ENCODE results near the gene SLC27A1.
A peak's percentile ranks its signal among the peaks of the same experiment; 100 is the strongest.

SLC27A1 gene

DNA sequence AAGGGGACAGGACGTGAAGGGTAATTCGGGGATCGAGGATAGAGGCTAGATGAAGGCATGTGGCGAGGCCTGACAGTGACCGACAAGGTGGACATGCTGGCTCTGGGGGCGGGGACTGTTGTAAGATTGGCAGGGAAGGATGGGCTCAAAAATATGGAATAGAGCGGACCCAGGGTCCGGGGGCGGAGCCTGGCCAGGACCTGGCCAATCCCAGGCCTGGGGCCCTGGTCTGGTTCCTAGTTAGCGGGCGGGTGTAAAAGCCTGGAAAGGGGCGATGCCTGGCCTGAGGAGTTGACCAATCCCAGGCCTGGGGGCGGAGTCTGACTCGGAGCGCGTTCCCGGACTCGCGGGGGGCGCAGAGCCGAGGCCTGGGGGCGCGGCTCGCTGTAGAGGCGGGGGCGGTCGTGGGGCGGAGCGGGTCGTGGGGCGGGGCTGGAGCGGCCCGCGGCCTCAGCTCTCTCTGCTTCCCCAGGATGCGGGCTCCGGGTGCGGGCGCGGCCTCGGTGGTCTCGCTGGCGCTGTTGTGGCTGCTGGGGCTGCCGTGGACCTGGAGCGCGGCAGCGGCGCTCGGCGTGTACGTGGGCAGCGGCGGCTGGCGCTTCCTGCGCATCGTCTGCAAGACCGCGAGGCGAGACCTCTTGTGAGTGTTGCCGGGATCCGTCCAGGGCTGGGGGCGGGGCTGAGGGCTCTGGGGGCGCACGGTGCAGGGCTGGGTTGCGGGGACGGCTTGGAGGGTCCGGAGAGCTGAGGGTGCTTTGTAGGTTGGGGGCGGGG, at the start of gene SLC27A1:
Gene SLC27A1 (plus strand): TSS at position 457 of the 774 bp plus-strand sequence. CDS start 17 bp downstream, at position 474.
- Histone ChIP-seq H3K9ac (ENCODE audit: low read depth in 1 of 2, low read length in 2 of 2) (peak within 1 kb of the TSS; percentile 63 to 68), H3K36me3 (ENCODE audit: control insufficient read depth in 2 of 2, insufficient read depth in 2 of 2, low read length in 2 of 2) (no peaks in the 10 kb centered on the region), H3K9me3 (ENCODE audit: control insufficient read depth in 2 of 2, low read length in 2 of 2) (no peaks in the 10 kb centered on the region), H3K27me3 (ENCODE audit: control insufficient read depth in 2 of 2, insufficient read depth in 2 of 2, low read length in 2 of 2) (no peaks in the 10 kb centered on the region), H3K4me1 (ENCODE audit: control insufficient read depth in 2 of 2, insufficient read depth in 2 of 2, low read length in 2 of 2) (peaks cover 3 to 13% of the 10 kb centered on the region in 2 donors), H3K4me3 (ENCODE audit: low read length in 2 of 2) (peak within 1 kb of the TSS; percentile 89 to 94), H3K27ac (ENCODE audit: low read depth in 2 of 2, low read length in 2 of 2) (peak within 1 kb of the TSS; percentile 88 to 89)

GRCh38 chr19:17421942-17422341, 48.4 kb upstream of the SLC27A1 start:
- H3K36me3 ChIP-seq (ENCODE audit: control insufficient read depth in 2 of 2, insufficient read depth in 2 of 2, low read length in 2 of 2) = peaks cover 0 to 4% of the 10 kb centered on the region in 2 donors
- H3K9me3 ChIP-seq (ENCODE audit: control insufficient read depth in 2 of 2, low read length in 2 of 2) = no peaks in the 10 kb centered on the region
- peaks cover 3 to 10% of the 10 kb centered on the region in 2 donors for H3K4me1 ChIP-seq (ENCODE audit: control insufficient read depth in 2 of 2, insufficient read depth in 2 of 2, low read length in 2 of 2)
- H3K27ac ChIP-seq (ENCODE audit: low read depth in 2 of 2, low read length in 2 of 2) = no peak overlapping the region
- H3K27me3 ChIP-seq (ENCODE audit: control insufficient read depth in 2 of 2, insufficient read depth in 2 of 2, low read length in 2 of 2) = no peaks in the 10 kb centered on the region
- no peak overlapping the region for H3K4me3 ChIP-seq (ENCODE audit: low read length in 2 of 2)
- no peak overlapping the region for H3K9ac ChIP-seq (ENCODE audit: low read depth in 1 of 2, low read length in 2 of 2)

GRCh38 chr19:17423429-17424208, 46.7 kb upstream of the SLC27A1 start:
- H3K9ac ChIP-seq (ENCODE audit: low read depth in 1 of 2, low read length in 2 of 2) = no peak overlapping the region
- H3K4me1 ChIP-seq (ENCODE audit: control insufficient read depth in 2 of 2, insufficient read depth in 2 of 2, low read length in 2 of 2) = peaks cover 3 to 10% of the 10 kb centered on the region in 2 donors
- H3K27ac ChIP-seq (ENCODE audit: low read depth in 2 of 2, low read length in 2 of 2) = no peak overlapping the region
- H3K4me3 ChIP-seq (ENCODE audit: low read length in 2 of 2) = no peak overlapping the region
- no peaks in the 10 kb centered on the region for H3K9me3 ChIP-seq (ENCODE audit: control insufficient read depth in 2 of 2, low read length in 2 of 2)
- H3K27me3 ChIP-seq (ENCODE audit: control insufficient read depth in 2 of 2, insufficient read depth in 2 of 2, low read length in 2 of 2) = no peaks in the 10 kb centered on the region
- H3K36me3 ChIP-seq (ENCODE audit: control insufficient read depth in 2 of 2, insufficient read depth in 2 of 2, low read length in 2 of 2) = peaks cover 0 to 4% of the 10 kb centered on the region in 2 donors

DNA sequence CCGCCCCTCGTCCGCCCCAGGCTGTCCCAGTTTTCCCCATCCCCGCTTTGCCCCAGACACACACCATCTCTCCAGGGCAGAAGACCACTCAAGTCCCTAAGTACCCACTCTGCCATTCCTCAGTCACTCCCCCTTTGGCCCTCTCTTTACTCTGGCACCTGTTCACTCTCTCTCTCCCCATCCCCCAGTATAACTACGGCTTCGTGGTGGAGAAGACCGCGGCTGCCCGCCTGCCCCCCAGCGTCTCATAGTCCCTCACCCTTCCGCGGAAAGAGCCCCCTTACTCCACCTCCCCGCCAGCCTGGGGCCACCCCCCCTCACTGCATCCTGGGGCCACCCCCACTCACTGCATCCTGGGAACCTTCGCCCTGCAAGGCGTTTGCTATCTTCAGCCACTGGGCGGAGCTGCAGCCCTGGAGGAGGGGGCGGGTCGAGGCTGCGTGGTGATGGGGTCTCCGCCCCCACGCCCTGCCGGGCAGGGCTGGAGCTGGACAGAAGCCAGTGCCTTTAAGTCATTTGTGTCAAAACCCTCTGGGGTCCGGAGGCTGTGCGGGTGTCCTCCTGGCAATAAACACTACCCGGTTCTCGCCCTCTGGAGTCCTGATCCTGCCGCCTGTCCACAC, 45.5 kb upstream of the SLC27A1 start:
- H3K4me3 ChIP-seq (ENCODE audit: low read length in 2 of 2) = no peak overlapping the region
- no peak overlapping the region for H3K9ac ChIP-seq (ENCODE audit: low read depth in 1 of 2, low read length in 2 of 2)
- H3K36me3 ChIP-seq (ENCODE audit: control insufficient read depth in 2 of 2, insufficient read depth in 2 of 2, low read length in 2 of 2) = peaks cover 0 to 4% of the 10 kb centered on the region in 2 donors
- H3K27me3 ChIP-seq (ENCODE audit: control insufficient read depth in 2 of 2, insufficient read depth in 2 of 2, low read length in 2 of 2) = no peaks in the 10 kb centered on the region
- no peak overlapping the region for H3K27ac ChIP-seq (ENCODE audit: low read depth in 2 of 2, low read length in 2 of 2)
- peaks cover 0 to 2% of the 10 kb centered on the region in 2 donors for H3K4me1 ChIP-seq (ENCODE audit: control insufficient read depth in 2 of 2, insufficient read depth in 2 of 2, low read length in 2 of 2)
- H3K9me3 ChIP-seq (ENCODE audit: control insufficient read depth in 2 of 2, low read length in 2 of 2) = no peaks in the 10 kb centered on the region

GRCh38 chr19:17429641-17430113, 40.6 kb upstream of the SLC27A1 start:
- Histone ChIP-seq H3K36me3 (ENCODE audit: control insufficient read depth in 2 of 2, insufficient read depth in 2 of 2, low read length in 2 of 2) (no peaks in the 10 kb centered on the region), H3K9ac (ENCODE audit: low read depth in 1 of 2, low read length in 2 of 2) (no peak overlapping the region), H3K9me3 (ENCODE audit: control insufficient read depth in 2 of 2, low read length in 2 of 2) (no peaks in the 10 kb centered on the region), H3K4me3 (ENCODE audit: low read length in 2 of 2) (no peak overlapping the region), H3K4me1 (ENCODE audit: control insufficient read depth in 2 of 2, insufficient read depth in 2 of 2, low read length in 2 of 2) (no peaks in the 10 kb centered on the region), H3K27me3 (ENCODE audit: control insufficient read depth in 2 of 2, insufficient read depth in 2 of 2, low read length in 2 of 2) (no peaks in the 10 kb centered on the region), H3K27ac (ENCODE audit: low read depth in 2 of 2, low read length in 2 of 2) (no peak overlapping the region)

DNA sequence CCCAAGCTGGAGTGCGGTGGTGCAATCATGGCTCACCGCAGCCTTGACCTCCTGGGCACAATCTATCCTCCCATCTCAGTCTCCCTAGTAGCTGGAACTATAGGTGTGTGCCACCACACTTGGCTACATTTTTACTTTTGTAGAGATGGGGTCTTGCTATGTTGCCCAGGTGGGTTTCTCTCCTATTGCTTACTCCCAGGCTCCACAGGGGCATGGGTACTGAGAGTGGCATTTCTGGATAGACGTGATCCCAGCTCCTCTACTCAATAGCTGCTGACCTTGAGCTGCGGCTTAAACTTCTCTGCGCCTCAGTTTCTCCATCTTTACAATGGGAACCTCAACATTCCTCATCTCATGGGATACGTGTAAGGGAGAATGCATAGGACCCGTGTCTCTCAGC, 38.9 kb upstream of the SLC27A1 start:
- no peaks in the 10 kb centered on the region for H3K4me1 ChIP-seq (ENCODE audit: control insufficient read depth in 2 of 2, insufficient read depth in 2 of 2, low read length in 2 of 2)
- no peaks in the 10 kb centered on the region for H3K36me3 ChIP-seq (ENCODE audit: control insufficient read depth in 2 of 2, insufficient read depth in 2 of 2, low read length in 2 of 2)
- H3K9me3 ChIP-seq (ENCODE audit: control insufficient read depth in 2 of 2, low read length in 2 of 2) = no peaks in the 10 kb centered on the region
- no peak overlapping the region for H3K4me3 ChIP-seq (ENCODE audit: low read length in 2 of 2)
- no peak overlapping the region for H3K27ac ChIP-seq (ENCODE audit: low read depth in 2 of 2, low read length in 2 of 2)
- no peaks in the 10 kb centered on the region for H3K27me3 ChIP-seq (ENCODE audit: control insufficient read depth in 2 of 2, insufficient read depth in 2 of 2, low read length in 2 of 2)
- H3K9ac ChIP-seq (ENCODE audit: low read depth in 1 of 2, low read length in 2 of 2) = no peak overlapping the region

DNA sequence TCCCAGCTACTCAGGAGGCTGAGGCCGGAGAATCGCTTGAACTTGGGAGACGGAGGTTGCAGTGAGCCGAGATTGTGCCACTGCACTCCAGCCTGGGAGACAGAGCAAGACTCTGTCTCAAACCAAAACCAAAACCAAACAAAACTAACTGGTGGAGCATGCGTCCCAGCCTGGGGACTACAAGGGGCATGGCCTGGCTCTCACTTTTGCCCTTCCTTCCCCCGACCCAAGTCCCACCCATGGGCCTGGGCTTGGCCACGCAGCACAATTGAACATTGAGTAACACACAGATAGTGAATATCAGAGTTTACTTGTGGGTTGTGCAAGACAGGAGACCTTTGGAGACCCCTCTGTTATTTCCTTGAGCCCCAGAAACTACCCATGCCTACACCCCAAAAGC, 35.1 kb upstream of the SLC27A1 start:
- Histone ChIP-seq H3K9ac (ENCODE audit: low read depth in 1 of 2, low read length in 2 of 2) (no peak overlapping the region), H3K4me3 (ENCODE audit: low read length in 2 of 2) (no peak overlapping the region), H3K27me3 (ENCODE audit: control insufficient read depth in 2 of 2, insufficient read depth in 2 of 2, low read length in 2 of 2) (no peaks in the 10 kb centered on the region), H3K36me3 (ENCODE audit: control insufficient read depth in 2 of 2, insufficient read depth in 2 of 2, low read length in 2 of 2) (no peaks in the 10 kb centered on the region), H3K9me3 (ENCODE audit: control insufficient read depth in 2 of 2, low read length in 2 of 2) (no peaks in the 10 kb centered on the region), H3K4me1 (ENCODE audit: control insufficient read depth in 2 of 2, insufficient read depth in 2 of 2, low read length in 2 of 2) (no peaks in the 10 kb centered on the region), H3K27ac (ENCODE audit: low read depth in 2 of 2, low read length in 2 of 2) (no peak overlapping the region)

DNA sequence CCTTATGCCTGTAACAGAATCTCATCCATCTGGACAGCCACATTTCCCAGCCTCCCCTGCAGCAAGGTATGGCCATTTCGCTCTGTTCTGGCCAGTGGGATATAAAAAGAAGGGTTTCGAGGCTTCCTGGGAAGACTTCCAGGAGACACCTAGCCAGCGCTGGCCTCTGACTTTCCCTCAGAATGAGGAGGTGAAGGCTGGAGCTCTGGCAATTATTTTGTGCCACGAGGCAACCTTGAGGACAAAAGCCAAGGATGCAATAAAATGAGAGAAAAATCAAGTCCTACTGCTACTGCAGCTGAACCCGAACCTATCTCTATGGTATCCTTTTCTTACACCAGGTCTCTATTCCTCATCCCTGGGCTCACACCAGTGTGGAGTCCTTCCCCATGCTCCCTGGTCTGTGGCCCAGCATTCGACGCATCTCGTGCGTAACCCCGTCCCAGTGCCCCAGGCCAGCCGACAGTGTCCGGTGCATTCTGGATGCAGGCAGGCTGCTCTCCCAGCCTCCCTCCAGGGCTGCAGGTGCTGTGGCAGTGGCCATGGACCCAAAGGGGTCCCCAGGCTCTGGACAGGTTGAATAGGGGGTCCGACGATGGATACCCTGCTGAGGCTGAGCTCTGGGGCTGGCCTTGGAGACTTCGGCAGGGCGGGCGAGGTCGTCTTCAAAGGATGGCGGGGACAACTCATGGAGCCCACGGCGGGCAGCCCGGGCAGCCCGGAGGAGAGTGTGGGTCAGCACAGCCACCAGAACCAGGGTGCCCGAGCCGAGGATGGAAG, 34.0 kb upstream of the SLC27A1 start:
- Histone ChIP-seq H3K36me3 (ENCODE audit: control insufficient read depth in 2 of 2, insufficient read depth in 2 of 2, low read length in 2 of 2) (no peaks in the 10 kb centered on the region), H3K4me1 (ENCODE audit: control insufficient read depth in 2 of 2, insufficient read depth in 2 of 2, low read length in 2 of 2) (no peaks in the 10 kb centered on the region), H3K9ac (ENCODE audit: low read depth in 1 of 2, low read length in 2 of 2) (no peak overlapping the region), H3K9me3 (ENCODE audit: control insufficient read depth in 2 of 2, low read length in 2 of 2) (no peaks in the 10 kb centered on the region), H3K4me3 (ENCODE audit: low read length in 2 of 2) (no peak overlapping the region), H3K27ac (ENCODE audit: low read depth in 2 of 2, low read length in 2 of 2) (no peak overlapping the region), H3K27me3 (ENCODE audit: control insufficient read depth in 2 of 2, insufficient read depth in 2 of 2, low read length in 2 of 2) (no peaks in the 10 kb centered on the region)

DNA sequence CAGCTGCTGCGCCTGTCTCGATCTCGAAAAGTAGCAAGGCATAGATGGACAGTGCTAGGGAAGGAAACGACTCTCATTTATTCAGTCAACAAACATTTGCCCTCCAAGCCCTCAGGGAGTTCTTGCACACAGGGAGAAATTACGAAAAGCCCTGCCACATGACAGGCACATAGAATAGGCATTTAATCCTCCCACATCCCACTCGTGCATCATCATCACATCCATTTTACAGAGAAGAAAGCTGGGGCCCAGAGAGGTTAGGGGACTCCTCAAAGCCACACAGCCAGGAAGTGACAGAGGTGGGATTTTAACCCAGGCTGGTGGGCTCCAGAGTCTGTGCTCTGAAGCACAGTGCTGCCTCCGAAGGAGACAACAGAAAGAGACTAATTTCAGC, 33.5 kb upstream of the SLC27A1 start:
- no peaks in the 10 kb centered on the region for H3K27me3 ChIP-seq (ENCODE audit: control insufficient read depth in 2 of 2, insufficient read depth in 2 of 2, low read length in 2 of 2)
- H3K27ac ChIP-seq (ENCODE audit: low read depth in 2 of 2, low read length in 2 of 2) = no peak overlapping the region
- H3K4me1 ChIP-seq (ENCODE audit: control insufficient read depth in 2 of 2, insufficient read depth in 2 of 2, low read length in 2 of 2) = no peaks in the 10 kb centered on the region
- H3K9ac ChIP-seq (ENCODE audit: low read depth in 1 of 2, low read length in 2 of 2) = no peak overlapping the region
- no peak overlapping the region for H3K4me3 ChIP-seq (ENCODE audit: low read length in 2 of 2)
- no peaks in the 10 kb centered on the region for H3K36me3 ChIP-seq (ENCODE audit: control insufficient read depth in 2 of 2, insufficient read depth in 2 of 2, low read length in 2 of 2)
- H3K9me3 ChIP-seq (ENCODE audit: control insufficient read depth in 2 of 2, low read length in 2 of 2) = no peaks in the 10 kb centered on the region
